COLO668 (cell line): ENCODE data around the gene RAMAC.
"Not testable (repeated sequence)": the region's sequence is repeated elsewhere in the genome, so short reads cannot be mapped to it uniquely, and the experiment has no call there.

Experiments
- DNase-seq: peaks from one replicate; lab custom pipeline; 2025; ENCODE audit not compliant: unreplicated experiment; lab: John Stamatoyannopoulos, UW

The RAMAC gene

DNA sequence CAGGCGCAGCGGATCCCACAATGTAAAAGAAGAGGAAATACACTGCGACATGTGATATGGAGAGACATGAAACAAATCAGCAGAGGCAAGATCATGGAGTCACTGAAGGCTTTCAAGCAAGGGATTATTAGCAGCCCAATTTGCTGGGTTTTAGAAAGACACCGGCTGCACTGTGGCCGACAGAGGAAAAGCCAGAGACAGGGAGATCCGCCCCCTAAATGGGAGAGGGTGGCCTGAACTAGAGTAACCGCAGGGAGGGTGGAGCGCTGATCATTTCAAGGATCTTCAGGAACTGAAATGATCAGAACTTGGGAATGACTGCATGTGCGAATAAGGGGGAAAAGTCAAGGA is 26.0 kb downstream of the RAMAC start:
- DNase-seq, result peak; percentile 37

- DNase-seq, result no peak
Measured at GRCh38 chr15:83012636-83013035, 26.6 kb downstream of the RAMAC start.

DNA sequence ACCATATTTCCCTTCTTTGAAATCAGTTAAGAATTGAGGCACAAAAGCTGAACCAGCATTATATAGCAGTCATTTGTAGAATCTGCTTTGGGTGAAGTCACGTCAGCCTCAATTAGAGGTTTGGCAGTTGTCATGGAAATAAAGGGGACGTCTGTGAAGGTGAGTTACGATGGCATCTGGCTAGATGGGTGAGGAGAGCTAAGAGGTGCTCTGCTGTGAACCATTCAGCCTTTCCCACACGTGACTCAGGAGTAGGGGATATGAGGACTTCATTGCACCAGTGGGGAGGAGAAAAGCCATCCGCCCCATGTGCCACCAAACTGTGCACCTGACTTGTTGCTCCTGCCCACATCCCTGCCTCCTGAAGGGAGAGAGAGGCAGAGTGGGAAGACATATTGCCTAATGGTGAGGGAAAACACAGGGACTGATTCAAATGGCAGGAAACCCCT is 28.2 kb downstream of the RAMAC start:
- peak; percentile 5 for DNase-seq

DNA sequence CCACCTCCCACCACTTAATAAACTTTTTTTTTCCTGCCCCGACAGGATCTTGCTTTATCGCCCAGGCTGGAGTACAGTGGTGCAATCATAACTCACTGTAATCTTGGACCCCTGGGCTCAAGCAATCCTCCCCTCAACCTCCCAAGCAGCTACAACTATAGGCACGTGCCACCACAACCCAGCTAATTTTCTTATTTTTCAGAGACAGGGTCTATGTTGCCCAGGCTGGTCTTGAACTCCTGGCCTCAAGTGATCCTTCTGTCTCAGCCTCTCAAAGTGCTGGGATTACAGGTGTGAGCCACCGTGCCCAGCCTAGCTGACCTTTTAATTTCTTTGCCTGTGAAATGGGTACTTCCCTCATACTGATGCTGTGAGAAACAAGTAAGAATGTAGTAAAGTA is 29.4 kb downstream of the RAMAC start:
- DNase-seq, result no peak

DNA sequence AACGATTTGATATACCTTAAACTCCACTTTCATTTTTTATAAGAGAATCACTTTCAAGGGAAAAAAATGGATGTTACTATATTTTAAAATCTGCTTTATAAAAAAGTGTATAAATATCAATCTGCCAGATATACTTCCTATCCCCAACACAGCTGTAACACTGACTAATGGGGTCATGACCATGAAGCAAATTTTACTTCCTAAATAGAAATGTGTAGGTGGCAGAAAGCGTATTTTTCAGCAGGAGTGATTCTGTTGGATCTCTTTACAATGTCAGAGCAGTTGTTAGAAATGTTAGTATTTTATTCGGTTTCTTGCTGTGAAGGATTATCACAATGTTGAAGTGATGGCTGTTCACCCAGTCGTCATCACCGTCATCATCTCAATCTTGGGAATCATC is 30.9 kb downstream of the RAMAC start:
- DNase-seq, result no peak

- no peak for DNase-seq
Measured at GRCh38 chr15:83018436-83018835, 32.4 kb downstream of the RAMAC start.

DNA sequence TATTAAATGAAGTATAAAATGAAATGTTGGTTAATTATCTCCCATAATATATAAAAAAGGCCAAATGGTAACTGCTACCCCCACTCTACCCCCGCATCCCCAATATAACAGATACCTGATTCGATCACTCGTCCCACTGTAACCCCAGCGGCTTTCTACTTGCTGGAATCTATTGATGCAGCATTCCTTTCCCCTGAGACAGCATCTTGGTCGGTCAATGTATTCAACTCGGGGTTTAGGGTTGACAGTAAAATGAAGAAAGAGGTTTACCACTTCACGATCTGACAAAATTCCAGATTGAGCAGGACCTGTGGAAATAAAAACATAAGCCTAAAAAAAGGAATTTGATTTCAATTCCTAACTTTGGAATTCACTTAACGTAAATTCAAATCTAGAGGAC is 44.0 kb downstream of the RAMAC start:
- no peak for DNase-seq

DNA sequence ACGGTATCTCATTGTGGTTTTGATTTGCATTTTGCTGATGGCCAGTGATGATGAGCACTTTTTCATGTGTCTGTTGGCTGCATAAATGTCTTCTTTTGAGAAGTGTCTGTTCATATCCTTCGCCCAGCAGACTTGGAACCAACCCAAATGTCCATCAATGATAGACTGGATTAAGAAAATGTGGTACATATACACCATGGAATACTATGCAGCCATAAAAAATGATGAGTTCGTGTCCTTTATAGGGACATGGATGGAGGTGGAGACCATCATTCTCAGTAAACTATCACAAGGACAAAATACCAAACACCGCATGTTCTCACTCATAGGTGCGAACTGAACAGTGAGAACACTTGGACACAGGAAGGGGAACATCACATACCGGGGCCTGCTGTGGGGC is 45.2 kb downstream of the RAMAC start:
- not testable (repeated sequence) for DNase-seq

DNA sequence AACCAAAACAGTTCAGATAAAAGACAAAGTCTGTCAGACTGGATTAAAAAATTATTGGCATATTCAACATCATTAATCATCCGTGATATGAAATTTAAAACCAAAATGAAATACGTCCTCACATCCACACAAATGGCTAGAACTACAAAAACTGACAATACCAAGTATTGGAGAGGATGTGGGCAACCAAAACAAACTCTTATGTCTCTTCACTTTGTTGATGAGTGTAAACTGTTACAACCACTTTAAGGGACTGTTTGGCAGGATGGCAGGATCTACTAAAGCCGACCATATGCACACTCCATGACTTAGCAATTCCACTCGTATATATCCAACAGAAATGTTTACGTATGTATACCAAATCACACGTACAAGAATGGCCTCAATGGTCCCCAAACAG is 50.2 kb downstream of the RAMAC start:
- no peak for DNase-seq

- DNase-seq, result no peak
Measured at GRCh38 chr15:83039206-83039605, 53.2 kb downstream of the RAMAC start.
